GM18858 (cell line): ENCODE measurements around the gene CUZD1.

ENCODE experiments used
- ATAC-seq: cut with Tn5 transposase; IDR thresholded peaks from one replicate; pipeline ENCODE4 v1.9.1; 2021; ENCODE audit not compliant: unreplicated experiment

Gene CUZD1

GRCh38 chr10:122821808-122822207, 23.8 kb downstream of the CUZD1 start:
- no peak for ATAC-seq

- ATAC-seq, result no peak
Measured at GRCh38 chr10:122815458-122815857, 30.2 kb downstream of the CUZD1 start.

- ATAC-seq, result no peak
Measured at GRCh38 chr10:122814493-122814892, 31.2 kb downstream of the CUZD1 start.

- no peak for ATAC-seq
Measured at GRCh38 chr10:122812751-122813150, 32.9 kb downstream of the CUZD1 start.

- ATAC-seq, result no peak
Measured at GRCh38 chr10:122802282-122802681, 43.4 kb downstream of the CUZD1 start.

GRCh38 chr10:122798704-122799231, 46.9 kb downstream of the CUZD1 start:
- ATAC-seq, result no peak

- ATAC-seq, result no peak
Measured at GRCh38 chr10:122796796-122797195, 48.9 kb downstream of the CUZD1 start.

- no peak for ATAC-seq
Measured at GRCh38 chr10:122795924-122796323, 49.7 kb downstream of the CUZD1 start.

GRCh38 chr10:122786269-122786668, 59.4 kb downstream of the CUZD1 start:
- no peak for ATAC-seq

- ATAC-seq, result no peak
Measured at GRCh38 chr10:122782911-122783310, 62.7 kb downstream of the CUZD1 start.
